Activated naive CD8-positive, alpha-beta T cell treated with anti-CD3 and anti-CD28 coated beads, Interleukin-2, amount 50 U/mL, for 24 hours (primary cell): Measurements from ENCODE around the gene MYBPHL.
A peak's percentile ranks its signal among the peaks of the same experiment; 100 is the strongest.
"Not testable (repeated sequence)": the region's sequence is repeated elsewhere in the genome, so short reads cannot be mapped to it uniquely, and the experiment has no call there.

Experiments used
- ATAC-seq: fragments of 150-1000 bp; cut with Tn5 transposase; one replicate; pipeline ENCODE4 v1.10.0; 2021
- DNase-seq: peaks from one replicate; pipeline ENCODE4 v3.0.0; 2021
- H3K27ac Mint-ChIP-seq: one replicate; pipeline ENCODE4 v1.8.0; 2021; ENCODE audit warnings: mild to moderate bottlenecking, mixed read lengths
- H3K27me3 Mint-ChIP-seq: one replicate; pipeline ENCODE4 v1.8.0; 2021; ENCODE audit warnings: mixed read lengths
- H3K36me3 Mint-ChIP-seq: one replicate; pipeline ENCODE4 v1.8.0; 2021; ENCODE audit warnings: low read depth, mixed read lengths
- H3K4me1 Mint-ChIP-seq: one replicate; pipeline ENCODE4 v1.8.0; 2021; ENCODE audit warnings: mixed read lengths
- H3K4me3 Mint-ChIP-seq: one replicate; pipeline ENCODE4 v1.8.0; 2021; ENCODE audit warnings: mild to moderate bottlenecking, moderate library complexity, mixed read lengths
- H3K9me3 Mint-ChIP-seq: one replicate; pipeline ENCODE4 v1.8.0; 2021; ENCODE audit warnings: mixed read lengths

MYBPHL gene

DNA sequence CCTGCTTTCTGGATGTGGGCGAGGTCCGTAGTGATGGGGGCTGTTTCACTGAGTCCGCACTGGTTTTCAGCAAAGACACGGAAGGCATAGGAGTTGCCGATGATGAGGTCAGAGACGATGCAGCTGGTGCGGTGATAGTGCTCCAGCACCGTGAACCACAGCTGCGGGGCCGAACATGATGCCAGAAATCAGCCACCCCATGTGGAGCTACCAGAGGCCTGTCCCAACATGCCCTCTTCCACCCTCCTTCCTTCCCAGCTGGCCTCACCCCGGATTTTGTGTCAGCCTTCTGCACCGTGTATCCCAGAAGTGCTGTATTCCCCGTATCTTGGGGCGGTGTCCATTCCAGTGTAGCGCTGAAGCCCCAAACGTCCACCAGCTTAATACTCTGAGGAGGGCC, 10.0 kb downstream of the MYBPHL start:
- Mint-ChIP-seq H3K27me3 (peaks cover 15% of the 10 kb centered on the region), H3K36me3 (no peaks in the 10 kb centered on the region), H3K27ac (no peak overlapping the region), H3K4me1 (peaks cover 2% of the 10 kb centered on the region), H3K9me3 (no peaks in the 10 kb centered on the region), H3K4me3 (no peak overlapping the region)
- ATAC-seq (no peak), DNase-seq (no peak)

DNA sequence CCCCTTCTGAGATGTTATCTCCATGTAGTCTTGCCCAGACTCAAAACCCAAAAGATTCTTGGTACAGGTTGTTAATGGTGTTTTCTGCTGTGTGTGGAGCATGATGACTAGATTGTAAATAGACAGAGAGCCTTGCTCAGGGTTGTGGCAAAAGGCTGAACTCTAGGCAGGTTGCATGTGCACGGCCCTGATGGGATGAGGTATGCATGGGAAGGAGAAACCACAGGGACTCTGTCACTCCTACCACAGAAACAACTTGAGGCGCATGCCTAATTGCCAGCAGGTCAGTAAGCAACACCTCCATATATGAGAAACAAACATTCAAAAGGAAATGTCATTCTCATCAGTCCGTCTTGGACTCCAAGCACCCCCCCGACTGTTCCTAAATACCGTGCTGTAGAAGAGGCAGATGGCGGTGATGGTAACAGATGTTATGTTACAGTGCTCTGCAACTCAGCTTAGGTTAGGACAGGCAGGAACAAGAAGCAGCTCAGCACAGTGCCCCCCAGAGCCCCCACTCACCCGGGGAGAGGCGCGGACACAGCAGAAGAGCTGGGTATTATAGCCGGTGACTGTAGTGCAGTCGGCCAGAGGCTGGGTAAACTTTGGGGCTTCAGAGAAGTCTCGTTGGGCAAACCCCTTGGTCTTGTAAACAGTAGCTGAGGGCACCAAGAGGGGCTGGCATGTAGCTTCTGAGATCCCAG, 10.9 kb downstream of the MYBPHL start:
- no peaks in the 10 kb centered on the region for H3K9me3 Mint-ChIP-seq
- DNase-seq = no peak
- H3K36me3 Mint-ChIP-seq = no peaks in the 10 kb centered on the region
- no peak overlapping the region for H3K4me3 Mint-ChIP-seq
- H3K27me3 Mint-ChIP-seq = peaks cover 15% of the 10 kb centered on the region
- H3K4me1 Mint-ChIP-seq = peaks cover 2% of the 10 kb centered on the region
- no peak for ATAC-seq
- H3K27ac Mint-ChIP-seq = no peak overlapping the region

DNA sequence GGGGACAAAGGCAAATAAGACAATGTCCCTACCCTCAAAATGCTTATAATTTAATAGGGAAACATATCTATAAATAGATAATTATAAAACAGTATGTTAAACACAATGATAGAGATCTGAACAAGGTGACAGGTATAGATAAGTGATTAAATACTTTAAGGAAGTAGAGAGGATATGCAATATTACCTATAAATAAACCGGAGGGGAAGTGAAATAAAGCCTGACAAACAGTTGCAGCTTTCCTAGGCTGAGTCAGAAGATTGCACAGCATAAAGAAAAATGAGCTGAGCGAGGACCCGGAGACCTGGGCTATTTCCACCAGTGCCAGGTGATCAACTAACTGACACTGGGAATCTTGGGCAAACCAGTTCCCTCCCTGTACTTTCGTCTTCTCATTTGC, 12.3 kb downstream of the MYBPHL start:
- H3K4me3 Mint-ChIP-seq = no peak overlapping the region

DNA sequence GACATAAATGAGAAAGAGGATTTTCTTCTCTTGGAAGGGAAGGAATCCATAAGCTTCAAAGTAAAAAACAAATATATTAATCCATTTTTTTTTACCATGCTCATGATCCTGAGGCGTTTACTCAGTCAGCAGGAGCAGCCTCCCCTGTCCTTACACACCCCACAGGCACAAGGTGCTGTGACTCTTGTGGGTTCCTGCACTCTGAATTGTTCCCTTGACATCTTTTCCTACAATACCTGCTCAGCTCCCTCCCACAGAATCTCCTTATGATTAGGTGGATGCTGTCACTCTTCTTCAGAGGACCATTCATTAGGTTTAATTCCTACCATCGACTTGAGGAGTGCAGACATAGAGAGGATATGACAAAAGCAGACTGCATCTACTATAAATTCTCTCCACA, 13.8 kb downstream of the MYBPHL start:
- peaks cover 5% of the 10 kb centered on the region for H3K27me3 Mint-ChIP-seq
- no peak for ATAC-seq
- no peak overlapping the region for H3K4me3 Mint-ChIP-seq
- H3K27ac Mint-ChIP-seq = no peak overlapping the region
- DNase-seq = no peak
- H3K9me3 Mint-ChIP-seq = no peaks in the 10 kb centered on the region
- no peaks in the 10 kb centered on the region for H3K4me1 Mint-ChIP-seq
- no peaks in the 10 kb centered on the region for H3K36me3 Mint-ChIP-seq

More for the DNA sequence above, 12.3 kb downstream of the MYBPHL start:
- no peak for DNase-seq
- no peak for ATAC-seq
- H3K4me1 Mint-ChIP-seq = peaks cover 2% of the 10 kb centered on the region
- no peaks in the 10 kb centered on the region for H3K36me3 Mint-ChIP-seq
- no peaks in the 10 kb centered on the region for H3K9me3 Mint-ChIP-seq
- peaks cover 10% of the 10 kb centered on the region for H3K27me3 Mint-ChIP-seq
- H3K27ac Mint-ChIP-seq = no peak overlapping the region

DNA sequence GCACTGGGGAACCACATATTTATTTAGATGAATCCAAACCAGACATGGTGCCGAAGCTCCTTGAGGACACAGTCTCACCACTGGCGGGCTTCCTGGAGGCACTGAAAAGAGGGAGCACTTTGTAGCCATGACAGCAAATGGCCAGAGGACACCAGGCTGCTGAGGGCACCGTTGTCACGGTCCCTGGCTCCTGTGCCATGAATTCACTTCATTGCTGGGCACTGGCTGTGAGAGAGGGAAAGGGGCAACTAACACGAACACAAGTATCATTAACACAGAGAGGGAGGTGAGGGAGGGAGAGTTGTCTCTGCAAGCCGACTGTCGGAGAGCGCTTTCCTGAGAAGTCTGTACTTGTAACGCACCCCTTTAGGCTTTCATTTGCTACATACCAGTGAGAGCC, 14.4 kb downstream of the MYBPHL start:
- Mint-ChIP-seq H3K27ac (no peak overlapping the region), H3K27me3 (peaks cover 5% of the 10 kb centered on the region), H3K36me3 (no peaks in the 10 kb centered on the region), H3K4me3 (no peak overlapping the region), H3K9me3 (no peaks in the 10 kb centered on the region), H3K4me1 (no peaks in the 10 kb centered on the region)
- DNase-seq (no peak), ATAC-seq (no peak)

DNA sequence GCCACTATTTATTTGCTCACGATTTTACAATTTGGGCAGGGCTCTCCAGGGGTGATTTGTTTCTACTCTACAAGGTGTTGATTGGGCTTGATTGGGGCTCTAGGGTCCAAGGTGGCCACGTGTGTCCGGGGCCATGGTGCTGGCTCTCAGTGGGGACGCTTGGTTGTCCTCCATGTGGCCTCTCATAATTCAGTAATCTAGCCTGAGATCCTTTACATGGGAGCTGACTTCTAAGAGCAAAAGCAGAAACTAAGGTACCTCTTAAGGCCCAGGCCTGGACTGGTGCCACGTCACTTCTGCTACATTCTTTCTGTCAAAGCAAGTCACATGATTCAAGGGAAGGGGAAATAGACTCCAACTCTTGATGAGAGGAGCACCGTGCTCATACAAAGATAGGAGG, 15.8 kb downstream of the MYBPHL start:
- no peak for ATAC-seq
- H3K4me1 Mint-ChIP-seq = no peaks in the 10 kb centered on the region
- DNase-seq = no peak
- H3K9me3 Mint-ChIP-seq = no peaks in the 10 kb centered on the region
- H3K27me3 Mint-ChIP-seq = peaks cover 5% of the 10 kb centered on the region
- H3K36me3 Mint-ChIP-seq = no peaks in the 10 kb centered on the region
- H3K4me3 Mint-ChIP-seq = no peak overlapping the region
- no peak overlapping the region for H3K27ac Mint-ChIP-seq

DNA sequence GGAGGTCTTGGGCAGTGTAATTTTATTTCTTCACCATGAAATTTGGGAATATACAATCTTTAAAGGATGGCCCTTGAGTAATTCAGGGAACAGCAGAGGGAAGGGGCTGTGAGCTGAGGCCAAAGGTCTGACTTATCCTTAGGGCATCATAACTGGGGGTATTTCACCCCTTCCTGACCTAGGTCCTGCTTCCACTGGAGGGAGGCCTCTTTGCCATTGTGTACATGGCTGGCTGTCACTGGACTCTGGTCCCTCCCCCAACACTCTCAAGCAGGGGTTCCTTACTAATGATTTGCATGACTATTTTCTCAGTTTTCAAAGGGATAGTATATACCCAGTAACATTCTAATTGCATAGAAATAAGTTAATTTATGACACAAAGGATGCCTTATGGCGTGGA, 16.7 kb downstream of the MYBPHL start:
- DNase-seq = no peak
- Mint-ChIP-seq H3K27me3 (peaks cover 5% of the 10 kb centered on the region), H3K4me3 (no peak overlapping the region), H3K27ac (no peak overlapping the region), H3K9me3 (no peaks in the 10 kb centered on the region), H3K4me1 (peaks cover 1% of the 10 kb centered on the region), H3K36me3 (no peaks in the 10 kb centered on the region)
- no peak for ATAC-seq

DNA sequence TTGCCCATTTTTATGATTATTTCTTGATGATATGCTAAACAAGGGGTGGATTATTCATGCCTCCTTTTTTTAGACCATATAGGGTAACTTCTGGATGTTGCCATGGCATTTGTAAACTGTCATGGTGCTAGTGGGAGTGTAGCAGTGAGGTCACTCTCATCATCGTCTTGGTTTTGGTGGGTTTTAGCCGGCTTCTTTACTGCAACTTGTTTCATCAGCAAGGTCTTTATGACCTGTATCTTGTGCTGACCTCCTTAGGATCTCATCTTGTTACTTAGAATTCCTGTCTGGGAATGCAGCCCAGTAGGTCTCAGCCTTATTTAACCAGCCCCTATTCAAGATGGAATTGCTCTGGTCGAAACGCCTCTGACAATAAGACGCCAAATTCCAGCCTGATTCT, 20.0 kb downstream of the MYBPHL start:
- H3K4me1 Mint-ChIP-seq = peaks cover 10% of the 10 kb centered on the region
- not testable (repeated sequence) for H3K27me3 Mint-ChIP-seq, H3K4me3 Mint-ChIP-seq, ATAC-seq, H3K9me3 Mint-ChIP-seq, DNase-seq, H3K27ac Mint-ChIP-seq, H3K36me3 Mint-ChIP-seq

DNA sequence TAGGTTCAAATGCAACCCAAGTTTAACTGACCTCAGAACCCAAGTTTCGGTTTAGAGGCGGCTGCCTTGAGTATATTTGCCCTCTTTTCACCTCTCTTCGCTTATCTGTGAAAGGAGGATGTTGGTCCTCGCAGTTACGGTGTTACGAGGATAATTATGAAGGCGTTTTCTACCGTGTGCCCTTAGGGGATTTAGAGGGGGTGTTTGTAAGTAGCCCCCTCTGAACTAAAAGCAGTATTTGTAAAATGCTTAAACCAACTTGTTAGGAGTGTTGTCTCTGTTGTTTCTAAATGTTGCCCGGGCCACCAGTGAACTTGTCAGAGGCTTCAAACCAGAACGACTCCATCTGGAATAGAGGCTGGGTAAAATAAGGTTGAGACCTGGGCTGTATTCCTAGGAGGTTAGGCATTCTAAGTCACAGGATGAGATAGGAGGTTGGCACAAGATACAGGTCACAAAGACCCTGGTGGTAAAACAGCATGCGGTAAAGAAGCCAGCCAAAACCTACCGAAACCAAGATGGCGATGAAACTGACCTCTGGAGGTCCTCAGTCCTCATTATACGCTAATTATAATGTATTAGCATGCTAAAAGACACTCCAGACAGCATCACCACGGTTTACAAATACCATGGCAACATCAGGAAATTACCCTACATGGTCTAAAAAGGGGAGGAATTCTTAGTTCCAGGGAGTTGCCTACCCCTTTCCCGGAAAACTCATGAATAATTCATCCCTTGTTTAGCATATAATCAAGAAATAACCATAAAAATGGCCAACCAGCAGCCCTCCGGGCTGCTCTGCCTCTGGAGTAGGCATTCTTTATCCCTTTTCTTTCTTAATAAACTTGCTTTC, 22.8 kb downstream of the MYBPHL start:
- H3K4me1 Mint-ChIP-seq = peaks cover 12% of the 10 kb centered on the region
- H3K9me3 Mint-ChIP-seq = no peaks in the 10 kb centered on the region
- ATAC-seq (peak; percentile 4), DNase-seq (no peak)
- peaks cover 2% of the 10 kb centered on the region for H3K27me3 Mint-ChIP-seq
- H3K36me3 Mint-ChIP-seq = no peaks in the 10 kb centered on the region
- H3K27ac Mint-ChIP-seq = no peak overlapping the region
- H3K4me3 Mint-ChIP-seq = peak overlapping the region; percentile 99

DNA sequence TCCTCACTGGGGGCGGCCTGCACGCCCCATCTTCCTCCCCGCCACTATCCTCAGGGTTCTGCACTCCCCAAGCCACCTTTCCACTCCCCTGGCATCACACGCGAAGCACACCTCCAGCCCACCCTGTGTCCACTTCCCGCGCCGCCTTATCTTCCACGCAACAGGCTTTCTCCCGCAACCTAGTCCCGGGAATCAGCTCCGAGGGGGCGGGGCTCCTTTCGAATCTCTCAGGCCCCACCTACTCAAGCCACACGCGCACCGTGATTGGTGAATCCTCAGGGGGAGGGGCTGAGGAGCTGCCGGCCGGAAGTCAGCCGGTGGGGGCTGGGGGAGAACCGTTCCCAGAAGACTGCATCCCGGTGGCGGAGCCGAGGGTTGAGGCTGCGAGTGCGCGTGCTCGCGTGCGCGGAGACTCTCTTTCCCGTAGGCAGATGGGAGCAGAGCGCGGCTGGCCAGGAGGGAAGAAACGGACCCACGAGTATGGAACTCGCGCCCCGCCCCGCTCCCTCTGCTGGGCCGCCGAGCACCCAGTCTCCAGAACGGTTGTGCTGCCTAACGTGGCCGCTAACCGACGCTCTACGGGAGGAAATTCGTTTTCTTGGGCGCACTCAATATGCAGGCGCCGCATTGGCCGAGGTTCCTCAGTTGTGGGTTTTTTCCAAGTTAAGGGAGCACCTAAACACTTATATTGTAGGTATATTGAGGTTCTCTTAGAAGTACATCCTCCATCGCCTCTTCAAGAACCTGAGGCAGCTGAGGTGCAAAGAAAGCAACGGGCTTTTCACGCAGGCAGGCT, 23.7 kb downstream of the MYBPHL start, which contains the start of gene PSRC1:
Gene PSRC1, minus strand, starts transcription at position 194 of the 796 bp plus-strand sequence.
- DNase-seq (peak; percentile 93), ATAC-seq (peak; percentile 94)
- Mint-ChIP-seq H3K4me1 (peaks cover 12% of the 10 kb centered on the region), H3K27ac (peak within 1 kb of the TSS; percentile 90), H3K9me3 (no peaks in the 10 kb centered on the region), H3K36me3 (no peaks in the 10 kb centered on the region), H3K27me3 (peaks cover 2% of the 10 kb centered on the region), H3K4me3 (peak within 1 kb of the TSS; percentile 99)

DNA sequence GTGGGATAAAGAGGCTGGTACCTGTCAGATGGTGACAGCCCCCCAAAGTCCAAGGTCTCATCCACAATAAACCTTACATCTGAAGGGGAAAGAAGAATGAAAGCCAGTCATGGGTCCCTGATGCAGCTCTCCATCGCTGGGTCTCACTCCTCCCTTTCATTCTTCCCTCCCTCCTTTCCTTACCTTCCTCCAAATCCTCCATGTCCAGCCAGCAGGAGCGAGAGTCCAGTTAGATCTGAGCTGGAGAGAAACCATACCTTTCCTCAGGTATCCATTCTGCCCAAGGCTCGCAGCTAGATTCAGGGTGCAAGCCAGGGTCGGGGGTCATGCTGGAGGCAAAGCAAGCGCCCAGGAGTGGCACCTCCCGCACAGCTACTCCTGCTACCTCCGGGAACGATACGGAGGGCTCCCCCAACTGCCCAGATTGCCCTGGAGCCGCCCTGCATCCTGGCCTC, 24.3 kb downstream of the MYBPHL start:
- peak overlapping the region; percentile 99 for H3K4me3 Mint-ChIP-seq
- H3K27ac Mint-ChIP-seq = peak overlapping the region; percentile 90
- peaks cover 12% of the 10 kb centered on the region for H3K4me1 Mint-ChIP-seq
- no peak for DNase-seq
- no peaks in the 10 kb centered on the region for H3K36me3 Mint-ChIP-seq
- no peak for ATAC-seq
- H3K9me3 Mint-ChIP-seq = no peaks in the 10 kb centered on the region
- H3K27me3 Mint-ChIP-seq = peaks cover 2% of the 10 kb centered on the region

DNA sequence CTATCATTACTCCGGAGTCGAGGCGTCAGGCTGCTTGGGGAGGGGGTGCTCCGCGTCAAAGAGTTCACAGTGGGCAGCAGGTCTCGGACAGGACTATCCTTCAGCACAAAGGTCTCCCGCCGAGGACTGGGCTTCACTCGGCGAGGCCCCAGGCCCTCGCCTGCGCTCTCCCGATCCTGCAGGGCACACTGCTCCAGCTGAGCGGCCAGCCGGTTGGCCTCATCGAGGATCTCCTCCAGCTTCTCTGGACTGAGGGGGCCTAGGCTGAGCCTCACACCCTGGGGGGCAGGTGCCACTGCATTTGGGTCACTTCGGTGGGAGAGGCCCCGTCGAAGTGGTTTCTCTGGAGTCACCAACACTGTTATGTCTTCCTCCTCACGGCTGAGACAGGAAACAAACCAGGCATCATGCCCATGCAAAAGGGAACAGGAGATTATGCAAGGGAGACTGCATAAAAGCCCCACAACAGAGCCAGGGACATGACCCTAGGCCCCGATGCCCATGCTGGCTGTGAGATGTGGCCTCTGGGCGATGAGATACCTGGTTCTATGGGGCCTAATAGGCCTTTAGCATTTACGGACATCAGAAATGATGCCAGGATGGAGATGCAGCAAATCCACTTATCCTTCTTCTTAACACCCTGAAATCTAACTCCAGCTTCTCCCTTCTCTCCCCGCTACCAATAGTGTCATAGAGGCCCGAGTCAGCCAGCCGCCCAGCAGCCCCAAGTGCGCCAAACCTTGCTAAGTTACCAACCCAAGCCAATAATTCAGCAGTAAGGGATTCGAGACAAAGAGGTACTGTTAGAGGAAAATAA, 24.9 kb downstream of the MYBPHL start:
- H3K27me3 Mint-ChIP-seq = peaks cover 2% of the 10 kb centered on the region
- peaks cover 16% of the 10 kb centered on the region for H3K4me1 Mint-ChIP-seq
- no peak overlapping the region for H3K27ac Mint-ChIP-seq
- H3K9me3 Mint-ChIP-seq = no peaks in the 10 kb centered on the region
- ATAC-seq = no peak
- peak overlapping the region; percentile 99 for H3K4me3 Mint-ChIP-seq
- H3K36me3 Mint-ChIP-seq = no peaks in the 10 kb centered on the region
- DNase-seq = no peak

DNA sequence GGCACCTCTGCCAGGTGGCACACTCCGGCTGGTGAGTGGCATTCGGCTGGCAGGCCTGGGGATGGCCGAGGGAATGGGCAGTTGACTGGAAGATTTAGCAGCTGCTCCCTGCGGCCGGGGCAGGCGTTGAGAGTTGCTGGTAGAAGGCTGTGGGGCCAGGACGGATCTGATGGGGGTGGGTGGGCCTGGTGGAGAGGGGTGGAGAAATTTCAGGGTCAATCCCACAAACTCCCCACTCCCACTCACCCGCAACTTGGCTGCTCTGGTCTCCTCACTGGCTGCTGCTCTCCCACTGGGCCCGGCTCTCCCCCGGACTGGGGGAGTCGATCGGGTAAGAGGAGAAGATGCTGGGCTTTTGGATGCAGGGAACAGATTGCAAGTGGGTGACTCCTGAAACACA, 25.9 kb downstream of the MYBPHL start:
- DNase-seq = no peak
- H3K27me3 Mint-ChIP-seq = peaks cover 2% of the 10 kb centered on the region
- H3K4me3 Mint-ChIP-seq = no peak overlapping the region
- H3K9me3 Mint-ChIP-seq = no peaks in the 10 kb centered on the region
- no peak for ATAC-seq
- no peak overlapping the region for H3K27ac Mint-ChIP-seq
- H3K4me1 Mint-ChIP-seq = peaks cover 16% of the 10 kb centered on the region
- H3K36me3 Mint-ChIP-seq = no peaks in the 10 kb centered on the region
